ENCODE data around the gene SARM1. TPM values are rescaled to one million over a fixed set of nuclear protein-coding genes. Genes with fewer than 3 reads are reported as not detected.

SARM1 gene
- total and polyA plus RNA-seq, 2 experiments from 2014 or later: 14.5 to 19.5 TPM

DNA sequence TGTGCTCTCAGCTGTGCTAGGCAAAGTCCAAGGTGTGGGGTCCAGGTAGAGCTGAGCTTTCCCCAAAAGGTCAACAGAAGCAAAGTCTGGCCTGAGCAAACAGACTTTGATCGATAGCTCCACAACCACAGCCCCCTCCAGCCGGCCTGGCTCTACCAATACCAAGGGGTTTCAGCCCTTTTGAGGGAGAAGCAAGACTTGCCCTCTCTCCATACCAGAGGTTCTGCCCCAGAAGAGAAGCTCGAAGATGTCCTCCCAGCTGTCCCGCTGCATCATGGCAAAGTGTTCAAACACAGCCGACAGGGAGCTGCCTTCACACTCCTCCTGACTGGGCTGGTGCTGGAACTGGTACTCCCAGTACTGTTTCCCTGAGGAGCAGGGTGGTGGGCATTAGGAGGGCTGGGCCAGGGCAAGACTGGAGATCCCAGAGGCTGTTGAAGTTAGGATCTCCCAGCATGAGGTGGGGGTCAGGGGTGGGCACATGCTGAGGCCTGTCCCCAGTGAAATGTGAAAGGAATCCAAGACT lies 3.1 kb upstream of the SARM1 start:
- H3K4me2 ChIP-seq: peak overlapping the region; percentile 89
- H2AFZ ChIP-seq: no peak overlapping the region
- no peak overlapping the region for H3K4me3 ChIP-seq
- H4K20me1 ChIP-seq (ENCODE audit: insufficient read depth, poor library complexity, severe bottlenecking): peaks cover 10% of the 10 kb centered on the region
- WGBS (ENCODE audit: low lambda C conversion rate, missing lambda C conversion rate): 53% methylated on average over 5 of the region's 5 CpGs
- no peak for TF ChIP-seq CTCF (IDR thresholded peaks at IDR 0.05; ENCODE audit: poor library complexity)
- TF ChIP-seq EZH2phosphoT487 (IDR thresholded peaks at IDR 0.05; ENCODE audit: low read depth, severe bottlenecking, unreplicated experiment): no peak
- no peak for TF ChIP-seq EZH2 (IDR thresholded peaks at IDR 0.05; ENCODE audit: borderline replicate concordance)
- H3K79me2 ChIP-seq: peaks cover 6% of the 10 kb centered on the region
- no peaks in the 10 kb centered on the region for H3K9me3 ChIP-seq (ENCODE audit: low read depth)
- peaks cover 7% of the 10 kb centered on the region for H3K27me3 ChIP-seq
- no peaks in the 10 kb centered on the region for H3K9me2 ChIP-seq (replicated peaks; ENCODE audit: insufficient read depth)
- H3K36me3 ChIP-seq (replicated peaks; ENCODE audit: insufficient read depth, low read depth): no peaks in the 10 kb centered on the region
- peak; percentile 49 for DNase-seq (ENCODE audit: low spot score)
- peak overlapping the region; percentile 92 for H3K27ac ChIP-seq
- peaks cover 24% of the 10 kb centered on the region for H3K4me1 ChIP-seq (ENCODE audit: insufficient read depth)

GRCh38 chr17:28368915-28369683 lies 2.4 kb upstream of the SARM1 start:
- H4K20me1 ChIP-seq (ENCODE audit: insufficient read depth, poor library complexity, severe bottlenecking): peaks cover 13% of the 10 kb centered on the region
- peak overlapping the region; percentile 92 for H3K27ac ChIP-seq
- peaks cover 6% of the 10 kb centered on the region for H3K79me2 ChIP-seq
- no peak for TF ChIP-seq EZH2phosphoT487 (IDR thresholded peaks at IDR 0.05; ENCODE audit: low read depth, severe bottlenecking, unreplicated experiment)
- no peak for TF ChIP-seq CTCF (IDR thresholded peaks at IDR 0.05; ENCODE audit: poor library complexity)
- TF ChIP-seq EZH2 (IDR thresholded peaks at IDR 0.05; ENCODE audit: borderline replicate concordance): no peak
- H3K4me3 ChIP-seq: no peak overlapping the region
- peaks cover 7% of the 10 kb centered on the region for H3K27me3 ChIP-seq
- no peaks in the 10 kb centered on the region for H3K9me3 ChIP-seq (ENCODE audit: low read depth)
- WGBS (ENCODE audit: low lambda C conversion rate, missing lambda C conversion rate): 93% methylated on average over 23 of the region's 23 CpGs
- H2AFZ ChIP-seq: no peak overlapping the region
- H3K36me3 ChIP-seq (replicated peaks; ENCODE audit: insufficient read depth, low read depth): no peaks in the 10 kb centered on the region
- no peak for DNase-seq (ENCODE audit: low spot score)
- H3K4me1 ChIP-seq (ENCODE audit: insufficient read depth): peaks cover 24% of the 10 kb centered on the region
- H3K9me2 ChIP-seq (replicated peaks; ENCODE audit: insufficient read depth): no peaks in the 10 kb centered on the region
- peak overlapping the region; percentile 89 for H3K4me2 ChIP-seq

DNA sequence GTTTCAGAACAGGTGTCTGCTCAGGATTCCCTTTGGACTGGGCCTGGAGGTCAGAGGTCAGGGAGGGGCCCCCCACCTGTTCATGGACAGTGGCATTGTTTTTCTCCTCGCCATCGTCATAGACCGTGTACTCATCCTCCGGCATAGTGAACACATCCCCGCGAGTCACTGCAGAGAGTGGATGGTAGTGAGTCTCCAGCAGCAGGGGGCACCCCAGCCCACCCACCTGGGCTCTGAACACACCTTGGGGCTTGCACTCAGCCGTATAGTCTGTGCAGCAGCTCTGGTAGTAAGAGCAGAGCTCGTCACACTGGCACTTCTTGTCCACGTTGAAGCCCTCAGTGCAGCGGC lies 1.8 kb upstream of the SARM1 start:
- Histone ChIP-seq H3K79me2 (peaks cover 6% of the 10 kb centered on the region), H3K9me2 (replicated peaks; ENCODE audit: insufficient read depth) (no peaks in the 10 kb centered on the region), H3K4me2 (peak overlapping the region; percentile 89), H3K27ac (peak overlapping the region; percentile 92), H3K36me3 (replicated peaks; ENCODE audit: insufficient read depth, low read depth) (no peaks in the 10 kb centered on the region), H3K4me3 (no peak overlapping the region), H4K20me1 (ENCODE audit: insufficient read depth, poor library complexity, severe bottlenecking) (peaks cover 13% of the 10 kb centered on the region), H3K9me3 (ENCODE audit: low read depth) (no peaks in the 10 kb centered on the region), H2AFZ (no peak overlapping the region), H3K4me1 (ENCODE audit: insufficient read depth) (peaks cover 24% of the 10 kb centered on the region), H3K27me3 (peaks cover 7% of the 10 kb centered on the region)
- TF ChIP-seq EZH2 (IDR thresholded peaks at IDR 0.05; ENCODE audit: borderline replicate concordance): no peak
- TF ChIP-seq CTCF (IDR thresholded peaks at IDR 0.05; ENCODE audit: poor library complexity): peak; percentile 13
- no peak for TF ChIP-seq EZH2phosphoT487 (IDR thresholded peaks at IDR 0.05; ENCODE audit: low read depth, severe bottlenecking, unreplicated experiment)
- peak; percentile 49 for DNase-seq (ENCODE audit: low spot score)
- WGBS (ENCODE audit: low lambda C conversion rate, missing lambda C conversion rate): 56% methylated on average over 10 of the region's 10 CpGs
